NCI-H510A treated with DMSO at 0.1 percent for 48 hours (cell line): Measurements from ENCODE around the gene TP53TG3C.
"Not testable (repeated sequence)": the region's sequence is repeated elsewhere in the genome, so short reads cannot be mapped to it uniquely, and the experiment has no call there.

Source experiments
- DNase-seq: peaks from one replicate; lab custom pipeline; 2025; lab: John Stamatoyannopoulos, UW

Gene TP53TG3C, protein sequence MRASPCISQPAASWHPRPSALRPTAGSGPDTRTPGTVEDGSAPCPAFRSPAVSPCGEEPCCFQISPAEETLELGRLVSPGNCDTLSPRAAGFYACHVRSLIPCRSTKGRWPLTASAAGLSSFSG

DNA sequence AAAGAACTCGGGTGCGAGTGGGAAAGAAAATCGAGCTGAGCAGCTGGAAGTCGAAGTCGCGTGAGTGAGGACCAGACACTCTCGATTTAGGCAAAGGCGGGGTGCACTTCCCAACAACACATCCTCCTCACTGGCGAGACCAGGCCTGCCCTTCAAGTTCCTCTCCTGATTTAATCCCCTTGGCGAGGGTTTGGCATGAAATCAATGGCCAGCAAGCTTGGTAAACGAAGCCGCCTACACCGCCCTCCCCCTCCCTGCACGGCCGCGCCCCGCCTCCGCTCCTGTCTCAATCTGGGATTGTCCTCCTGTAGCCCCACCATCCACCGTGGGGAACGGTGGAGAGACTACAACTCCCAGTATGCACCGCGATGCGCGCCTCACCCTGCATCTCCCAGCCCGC is at the start of gene TP53TG3C:
TP53TG3C (plus strand) TSS at position 301 of the 400 bp plus-strand sequence; CDS start at position 369, 68 bp downstream.
- not testable (repeated sequence) for DNase-seq
